SK-N-SH (cell line): Measurements from ENCODE around the gene PDZRN4.

Source experiments
- EP300 ChIP-seq, 2 experiments: IDR thresholded peaks; 2 replicates each; pipeline versions ENCODE4 v1.4.0 to v1.6.1; 2012; ENCODE audit warnings: borderline replicate concordance in 1 of 2, low read depth in 1 of 2, low read length in 1 of 2
- MXI1 ChIP-seq: IDR thresholded peaks from 2 replicates; pipeline ENCODE4 v1.6.1; 2012; ENCODE audit warnings: mild to moderate bottlenecking, low read depth, low read length, improper control_type of control experiment
- TAF1 ChIP-seq: IDR thresholded peaks from 2 replicates; pipeline ENCODE4 v1.6.1; 2012; ENCODE audit warnings: low read depth, mild to moderate bottlenecking, low read length, moderate library complexity, borderline replicate concordance
- TF ChIP-seq, protein P1 (sequence below): fragments of 150-350 bp; IDR thresholded peaks from 2 replicates; pipeline ENCODE4 v1.6.1; 2017; ENCODE audit warnings: antibody characterized with exemption, low read length, low read depth, borderline replicate concordance
- TF ChIP-seq, protein P2 (sequence below): IDR thresholded peaks from 2 replicates; pipeline ENCODE4 v1.4.0; 2012; ENCODE audit warnings: low read depth
- TF ChIP-seq, protein P3 (sequence below): fragments of 200-600 bp; sonication (generic); IDR thresholded peaks from 2 replicates; pipeline ENCODE4 v1.6.1; 2017; ENCODE audit warnings: antibody characterized with exemption, mild to moderate bottlenecking, moderate library complexity

DNA sequence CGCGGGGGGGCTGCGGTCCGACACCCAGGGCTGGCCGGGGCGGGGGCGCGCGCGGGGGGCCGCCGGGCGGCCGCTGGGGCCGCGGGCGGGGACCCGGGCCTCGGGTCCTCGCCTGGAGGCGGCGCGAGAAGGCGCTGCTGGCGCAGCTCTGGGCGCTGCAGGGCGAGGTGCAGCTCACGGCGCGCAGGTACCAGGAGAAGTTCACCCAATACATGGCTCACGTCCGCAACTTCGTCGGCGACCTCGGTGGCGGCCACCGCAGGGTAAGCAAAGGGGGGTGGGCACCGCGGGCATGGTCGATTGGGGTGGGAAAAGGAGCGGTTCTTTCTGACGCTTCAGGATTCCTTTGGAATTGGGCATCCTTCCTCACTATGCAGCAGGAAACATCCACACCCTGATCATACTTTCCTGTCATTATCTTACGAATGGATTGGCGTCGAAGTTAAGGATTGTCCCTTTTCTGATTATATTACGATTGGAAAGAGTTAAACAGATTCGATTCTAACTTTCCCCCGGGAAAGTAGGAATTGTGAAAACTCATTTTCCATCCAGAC lies 798 bp downstream of the PDZRN4 start:
- TF ChIP-seq, protein P1, sequence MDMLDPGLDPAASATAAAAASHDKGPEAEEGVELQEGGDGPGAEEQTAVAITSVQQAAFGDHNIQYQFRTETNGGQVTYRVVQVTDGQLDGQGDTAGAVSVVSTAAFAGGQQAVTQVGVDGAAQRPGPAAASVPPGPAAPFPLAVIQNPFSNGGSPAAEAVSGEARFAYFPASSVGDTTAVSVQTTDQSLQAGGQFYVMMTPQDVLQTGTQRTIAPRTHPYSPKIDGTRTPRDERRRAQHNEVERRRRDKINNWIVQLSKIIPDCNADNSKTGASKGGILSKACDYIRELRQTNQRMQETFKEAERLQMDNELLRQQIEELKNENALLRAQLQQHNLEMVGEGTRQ, result no peak
- TF ChIP-seq, protein P2, sequence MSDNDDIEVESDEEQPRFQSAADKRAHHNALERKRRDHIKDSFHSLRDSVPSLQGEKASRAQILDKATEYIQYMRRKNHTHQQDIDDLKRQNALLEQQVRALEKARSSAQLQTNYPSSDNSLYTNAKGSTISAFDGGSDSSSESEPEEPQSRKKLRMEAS, result no peak
- TF ChIP-seq EP300 (IDR thresholded peaks at IDR 0.05; ENCODE audit: borderline replicate concordance in 1 of 2, low read depth in 1 of 2, low read length in 1 of 2), result no peak
- no peak for TF ChIP-seq MXI1
- TF ChIP-seq TAF1, result no peak
- TF ChIP-seq, protein P3, sequence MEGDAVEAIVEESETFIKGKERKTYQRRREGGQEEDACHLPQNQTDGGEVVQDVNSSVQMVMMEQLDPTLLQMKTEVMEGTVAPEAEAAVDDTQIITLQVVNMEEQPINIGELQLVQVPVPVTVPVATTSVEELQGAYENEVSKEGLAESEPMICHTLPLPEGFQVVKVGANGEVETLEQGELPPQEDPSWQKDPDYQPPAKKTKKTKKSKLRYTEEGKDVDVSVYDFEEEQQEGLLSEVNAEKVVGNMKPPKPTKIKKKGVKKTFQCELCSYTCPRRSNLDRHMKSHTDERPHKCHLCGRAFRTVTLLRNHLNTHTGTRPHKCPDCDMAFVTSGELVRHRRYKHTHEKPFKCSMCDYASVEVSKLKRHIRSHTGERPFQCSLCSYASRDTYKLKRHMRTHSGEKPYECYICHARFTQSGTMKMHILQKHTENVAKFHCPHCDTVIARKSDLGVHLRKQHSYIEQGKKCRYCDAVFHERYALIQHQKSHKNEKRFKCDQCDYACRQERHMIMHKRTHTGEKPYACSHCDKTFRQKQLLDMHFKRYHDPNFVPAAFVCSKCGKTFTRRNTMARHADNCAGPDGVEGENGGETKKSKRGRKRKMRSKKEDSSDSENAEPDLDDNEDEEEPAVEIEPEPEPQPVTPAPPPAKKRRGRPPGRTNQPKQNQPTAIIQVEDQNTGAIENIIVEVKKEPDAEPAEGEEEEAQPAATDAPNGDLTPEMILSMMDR, result no peak
